B cell (primary cell): ENCODE data around the gene SECTM1. TPM values are rescaled to one million over a fixed set of nuclear protein-coding genes. Genes with fewer than 3 reads are reported as not detected.

Experiments
- ATAC-seq: fragments of 200-7000 bp; cut with Tn5 transposase; one replicate; pipeline ENCODE4 v1.10.0; 2021; ENCODE audit warnings: low read depth, mild to moderate bottlenecking, moderate number of reproducible peaks, moderate library complexity
- CTCF ChIA-PET: fragments of 350-600 bp; sonication (Branson Sonifier 250); formaldehyde crosslinking; loops from one replicate; lab custom pipeline; 2021; ENCODE audit warnings: antibody characterized with exemption, inconsistent platforms; lab: Charles Lee
- POLR2A ChIA-PET: fragments of 350-600 bp; sonication (Branson Sonifier 250); formaldehyde crosslinking; loops from one replicate; lab custom pipeline; 2021; ENCODE audit warnings: antibody characterized with exemption; lab: Charles Lee
- DNase-seq: peaks from one replicate; pipeline ENCODE4 v3.0.0; 2013
- H2AFZ ChIP-seq: 2 replicates; pipeline ENCODE4 v1.6.1; 2012; ENCODE audit warnings: mild to moderate bottlenecking, low read depth, low read length; ENCODE audit not compliant: insufficient read depth, poor library complexity, severe bottlenecking
- H3K27ac ChIP-seq, 2 donors: 1 replicate in 1 of 2; 2 replicates in 1 of 2; pipeline ENCODE4 v1.5.1; 2012 to 2013; ENCODE audit warnings: low read length in 2 of 2, mild to moderate bottlenecking in 2 of 2, moderate library complexity in 1 of 2
- H3K27me3 ChIP-seq, 4 experiments: fragments of 200-600 bp in 1 of 4; sonication (generic) in 1 of 4; replicated peaks in 1 of 4; 1 replicate in 2 of 4; 2 replicates in 2 of 4; pipeline versions ENCODE4 v1.6.1 to v1.7.0; 2013 to 2016; ENCODE audit warnings: low read length in 3 of 4, mild to moderate bottlenecking in 2 of 4, mixed read lengths in 1 of 4, moderate library complexity in 1 of 4; ENCODE audit not compliant: insufficient read depth in 4 of 4, control insufficient read depth in 3 of 4; ENCODE audit errors: control extremely low read depth in 1 of 4
- H3K36me3 ChIP-seq, 2 experiments: replicated peaks in 1 of 2; 1 replicate in 1 of 2; 2 replicates in 1 of 2; pipeline versions ENCODE4 v1.6.1 to v1.7.1; 2013; ENCODE audit warnings: low read length in 1 of 2; ENCODE audit not compliant: insufficient read depth in 2 of 2, control insufficient read depth in 1 of 2; ENCODE audit errors: control extremely low read depth in 1 of 2, extremely low read depth in 1 of 2
- H3K4me1 ChIP-seq, 2 donors: fragments of 200-600 bp in 1 of 2; sonication (generic) in 1 of 2; 1 replicate in 1 of 2; 2 replicates in 1 of 2; pipeline versions ENCODE4 v1.5.1 to v1.6.1; 2013 to 2017; ENCODE audit warnings: low read length in 2 of 2; ENCODE audit not compliant: control insufficient read depth in 2 of 2, insufficient read depth in 2 of 2
- H3K4me2 ChIP-seq: replicated peaks from 2 replicates; pipeline ENCODE3; 2012; ENCODE audit warnings: mild to moderate bottlenecking, low read depth, low read length; ENCODE audit not compliant: poor library complexity, severe bottlenecking
- H3K4me3 ChIP-seq, 5 experiments: fragments of 200-600 bp in 1 of 5; sonication (generic) in 1 of 5; 1 replicate in 3 of 5; 2 replicates in 2 of 5; pipeline versions ENCODE4 v1.5.1 to v1.7.0; 2011 to 2016; ENCODE audit warnings: low read length in 4 of 5, mild to moderate bottlenecking in 4 of 5, low read depth in 2 of 5, control low read depth in 1 of 5, moderate library complexity in 1 of 5; ENCODE audit not compliant: insufficient read depth in 1 of 5; ENCODE audit errors: control extremely low read depth in 1 of 5, extremely low read depth in 1 of 5
- H3K79me2 ChIP-seq: fragments of 200-600 bp; sonication (generic); one replicate; pipeline ENCODE4 v1.6.0; 2016; ENCODE audit warnings: low read length; ENCODE audit not compliant: control insufficient read depth, insufficient read depth
- H3K9ac ChIP-seq: fragments of 200-600 bp; sonication (generic); 2 replicates; pipeline ENCODE4 v1.6.1; 2017; ENCODE audit warnings: mild to moderate bottlenecking, low read length, moderate library complexity
- H3K9me3 ChIP-seq, 3 donors: one replicate each; pipeline versions ENCODE4 v1.6.1 to v1.7.1; 2013; ENCODE audit warnings: low read length in 2 of 3; ENCODE audit not compliant: control insufficient read depth in 2 of 3, insufficient read depth in 1 of 3; ENCODE audit errors: control extremely low read depth in 1 of 3
- H4K20me1 ChIP-seq: 2 replicates; pipeline ENCODE4 v1.6.0; 2012; ENCODE audit warnings: mild to moderate bottlenecking, low read length; ENCODE audit not compliant: insufficient read depth, control insufficient read depth, poor library complexity, severe bottlenecking
- H3K27ac Mint-ChIP-seq: one replicate; pipeline ENCODE4 v1.8.0; 2021; ENCODE audit warnings: mixed read lengths
- H3K27me3 Mint-ChIP-seq: one replicate; pipeline ENCODE4 v1.8.0; 2021; ENCODE audit warnings: mixed read lengths
- H3K4me1 Mint-ChIP-seq: one replicate; pipeline ENCODE4 v1.8.0; 2021; ENCODE audit warnings: mixed read lengths
- H3K4me3 Mint-ChIP-seq: one replicate; pipeline ENCODE4 v1.8.0; 2021; ENCODE audit warnings: mixed read lengths
- H3K9me3 Mint-ChIP-seq: one replicate; pipeline ENCODE4 v1.8.0; 2022; ENCODE audit warnings: mixed read lengths; ENCODE audit not compliant: insufficient read depth
- CTCF ChIP-seq: fragments of 200-600 bp; IDR thresholded peaks from one replicate; pipeline ENCODE4 v1.8.0; 2022; ENCODE audit warnings: antibody characterized with exemption, mild to moderate bottlenecking
- EZH2 ChIP-seq: IDR thresholded peaks from 2 replicates; pipeline ENCODE4 v1.6.1; 2012; ENCODE audit warnings: borderline replicate concordance, low read depth, mild to moderate bottlenecking, moderate library complexity, low read length; ENCODE audit not compliant: insufficient read depth, poor library complexity, severe bottlenecking
- WGBS: methylation state at CpG from one replicate; pipeline ENCODE4 v1.1.5; 2013; ENCODE audit warnings: missing lambda C conversion rate; ENCODE audit not compliant: insufficient coverage; 5-methylcytosine and 5-hydroxymethylcytosine counted together
- intact Hi-C: fragments of 100-400 bp; cut with micrococcal nuclease; formaldehyde crosslinking; loops from one replicate; pipeline ENCODE4 v1.10.0; 2022
- polyA plus RNA-seq: library from polyadenylated mRNA; depleted of rRNA; stranded (reverse); fragments of >200 nt; gene quantifications from 2 replicates; pipeline ENCODE4 v1.2.3, GENCODE V29; 2012
- total RNA-seq, 2 donors: library from RNA; stranded (reverse); fragments of 120-200 nt in 1 of 2; gene quantifications; 1 replicate in 1 of 2; 2 replicates in 1 of 2; pipeline versions ENCODE4 v1.2.3 to v1.2.4, GENCODE V29; 2013 to 2022

The SECTM1 gene
- total and polyA plus RNA-seq, 2 donors (not counting 1 experiment from before 2014, with no cell fraction given), result 0.17 to 1.2 TPM

- Mint-ChIP-seq H3K4me1 (peaks cover 6% of the 10 kb centered on the region), H3K27ac (no peak overlapping the region), H3K27me3 (peaks cover 24% of the 10 kb centered on the region), H3K4me3 (no peak overlapping the region), H3K9me3 (no peaks in the 10 kb centered on the region)
- ChIA-PET POLR2A (no interaction called here), CTCF (interaction anchor here (1.2 kb wide), 1 partner anchor 13 kb away, joined by 5 read pairs; no protein-coding TSS in a partner anchor)
- DNase-seq (no peak), ATAC-seq (no peak)
- H3K4me1 ChIP-seq, result peaks cover 5 to 6% of the 10 kb centered on the region in 2 donors
- no peaks in the 10 kb centered on the region for H3K9me3 ChIP-seq
- TF ChIP-seq CTCF (no peak), EZH2 (no peak)
- WGBS, result 78% methylated on average over 6 of the region's 6 CpGs
- H3K4me2 ChIP-seq, result no peak overlapping the region
- no peak overlapping the region for H3K9ac ChIP-seq
- no peak overlapping the region for H3K27ac ChIP-seq
- no peak overlapping the region for H3K4me3 ChIP-seq
- intact Hi-C loops, result no loop called here
- no peaks in the 10 kb centered on the region for H4K20me1 ChIP-seq
- peaks cover 0 to 8% (median 0%) of the 10 kb centered on the region in 4 experiments for H3K27me3 ChIP-seq
- H3K36me3 ChIP-seq, result no peaks in the 10 kb centered on the region
- no peaks in the 10 kb centered on the region for H3K79me2 ChIP-seq
- H2AFZ ChIP-seq, result no peak overlapping the region
Measured at GRCh38 chr17:82365606-82366295, 32.2 kb upstream of the SECTM1 start.

GRCh38 chr17:82361885-82362633 is 28.5 kb upstream of the SECTM1 start:
- Histone ChIP-seq H3K27me3 (peaks cover 0 to 15% (median 3%) of the 10 kb centered on the region in 4 experiments), H3K27ac (no peak overlapping the region), H2AFZ (no peak overlapping the region), H3K79me2 (no peaks in the 10 kb centered on the region), H3K4me1 (peaks cover 0 to 5% of the 10 kb centered on the region in 2 donors), H3K36me3 (no peaks in the 10 kb centered on the region), H3K9ac (no peak overlapping the region), H3K4me2 (no peak overlapping the region), H3K9me3 (peaks cover 0 to 6% (median 0%) of the 10 kb centered on the region in 3 donors), H4K20me1 (no peaks in the 10 kb centered on the region), H3K4me3 (no peak overlapping the region)
- Mint-ChIP-seq H3K4me3 (no peak overlapping the region), H3K4me1 (peaks cover 4% of the 10 kb centered on the region), H3K9me3 (no peaks in the 10 kb centered on the region), H3K27me3 (peaks cover 12% of the 10 kb centered on the region), H3K27ac (peak overlapping the region; percentile 20)
- ATAC-seq, result no peak
- no peak for DNase-seq
- POLR2A ChIA-PET, result no interaction called here
- CTCF ChIA-PET, result no interaction called here
- 95% methylated on average over 6 of the region's 6 CpGs for WGBS
- intact Hi-C loops, result no loop called here
- TF ChIP-seq CTCF, result no peak
- no peak for TF ChIP-seq EZH2
